DND-41 (cell line): ENCODE data around the gene JAZF1.

Experiments used
- ATAC-seq: fragments of 200-7000 bp; cut with Tn5 transposase; 3 replicates; pipeline ENCODE4 v1.9.1; 2021; ENCODE audit warnings: low read depth; ENCODE audit not compliant: insufficient read depth
- DNase-seq: peaks from one replicate; pipeline ENCODE4 v3.0.0-alpha.2; 2020
- H2AFZ ChIP-seq: 2 replicates; pipeline ENCODE4 v1.6.0; 2012; ENCODE audit warnings: low read depth, low read length
- H3K27ac ChIP-seq: 2 replicates; pipeline ENCODE4 v1.5.1; 2012; ENCODE audit warnings: low read length, inconsistent platforms
- H3K27me3 ChIP-seq: fragments of 200-600 bp; sonication (generic); 2 replicates; pipeline ENCODE4 v1.6.0; 2012; ENCODE audit warnings: low read length, mild to moderate bottlenecking, inconsistent platforms; ENCODE audit not compliant: insufficient read depth, poor library complexity
- H3K36me3 ChIP-seq: 2 replicates; pipeline ENCODE4 v1.5.1; 2012; ENCODE audit warnings: low read length, inconsistent platforms; ENCODE audit not compliant: insufficient read depth
- H3K4me1 ChIP-seq: 2 replicates; pipeline ENCODE4 v1.5.1; 2012; ENCODE audit warnings: mild to moderate bottlenecking, low read length; ENCODE audit not compliant: insufficient read depth
- H3K4me2 ChIP-seq: 2 replicates; pipeline ENCODE4 v1.6.0; 2012; ENCODE audit warnings: mild to moderate bottlenecking, moderate library complexity, low read length, inconsistent platforms; ENCODE audit not compliant: insufficient read depth
- H3K4me3 ChIP-seq, 2 experiments: fragments of 200-600 bp in 1 of 2; shearing (Covaris generic) in 1 of 2; 2 replicates each; pipeline ENCODE4 v1.5.1; 2012 to 2016; ENCODE audit warnings: inconsistent platforms in 2 of 2, low read length in 2 of 2, mild to moderate bottlenecking in 2 of 2, low read depth in 1 of 2, moderate library complexity in 1 of 2
- H3K79me2 ChIP-seq: 2 replicates; pipeline ENCODE4 v1.6.0; 2012; ENCODE audit warnings: low read length, inconsistent platforms; ENCODE audit not compliant: insufficient read depth
- H3K9ac ChIP-seq: 2 replicates; pipeline ENCODE4 v1.6.0; 2012; ENCODE audit warnings: low read depth, mild to moderate bottlenecking, inconsistent platforms, low read length, moderate library complexity
- H3K9me3 ChIP-seq: 2 replicates; pipeline ENCODE4 v1.5.1; 2012; ENCODE audit warnings: low read length, moderate library complexity, mild to moderate bottlenecking, inconsistent platforms; ENCODE audit not compliant: insufficient read depth, severe bottlenecking
- H4K20me1 ChIP-seq: 2 replicates; pipeline ENCODE4 v1.6.0; 2012; ENCODE audit warnings: low read length; ENCODE audit not compliant: insufficient read depth
- EZH2 ChIP-seq: IDR thresholded peaks from 3 replicates; pipeline ENCODE4 v1.6.1; 2012; ENCODE audit warnings: borderline replicate concordance, low read depth, mild to moderate bottlenecking, moderate library complexity, low read length, inconsistent platforms; ENCODE audit not compliant: severe bottlenecking
- TF ChIP-seq, protein P1 (sequence below): IDR thresholded peaks from 2 replicates; pipeline ENCODE4 v1.5.1; 2012; ENCODE audit warnings: borderline replicate concordance, low read length, moderate library complexity, mild to moderate bottlenecking; ENCODE audit not compliant: poor library complexity, severe bottlenecking; ENCODE audit errors: extremely low read depth

The JAZF1 gene

GRCh38 chr7:27826357-27826756, 354.2 kb downstream of the JAZF1 start:
- Histone ChIP-seq H3K27ac (no peak overlapping the region), H3K79me2 (no peaks in the 10 kb centered on the region)
- no peak for DNase-seq

DNA sequence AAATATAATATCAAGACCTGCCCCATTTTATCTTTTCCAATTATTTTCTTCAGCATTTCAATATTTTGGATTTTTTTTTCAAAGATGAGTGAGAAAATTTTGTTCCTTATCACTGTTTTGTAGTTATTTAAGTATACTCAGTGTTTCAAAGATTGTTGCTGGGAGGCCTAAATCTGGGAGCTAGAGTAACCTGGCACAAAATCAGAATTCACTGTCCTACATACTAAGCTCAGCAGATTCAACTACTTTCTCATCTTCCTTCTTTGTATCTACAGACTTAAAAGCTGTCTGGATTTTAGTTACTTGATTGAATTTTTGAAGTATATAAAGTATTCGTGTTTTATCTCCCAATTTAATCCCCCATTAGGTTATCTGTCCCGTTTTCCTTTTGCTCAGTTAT, 354.7 kb downstream of the JAZF1 start:
- no peak for DNase-seq
- Histone ChIP-seq H2AFZ (no peak overlapping the region), H3K4me2 (no peak overlapping the region), H3K79me2 (no peaks in the 10 kb centered on the region), H4K20me1 (no peaks in the 10 kb centered on the region), H3K27me3 (no peaks in the 10 kb centered on the region), H3K9ac (no peak overlapping the region), H3K36me3 (peaks cover 26% of the 10 kb centered on the region), H3K9me3 (no peaks in the 10 kb centered on the region), H3K4me3 (no peak overlapping the region), H3K27ac (no peak overlapping the region), H3K4me1 (no peaks in the 10 kb centered on the region)
- no peak for ATAC-seq
- TF ChIP-seq EZH2: no peak
- TF ChIP-seq, protein P1, sequence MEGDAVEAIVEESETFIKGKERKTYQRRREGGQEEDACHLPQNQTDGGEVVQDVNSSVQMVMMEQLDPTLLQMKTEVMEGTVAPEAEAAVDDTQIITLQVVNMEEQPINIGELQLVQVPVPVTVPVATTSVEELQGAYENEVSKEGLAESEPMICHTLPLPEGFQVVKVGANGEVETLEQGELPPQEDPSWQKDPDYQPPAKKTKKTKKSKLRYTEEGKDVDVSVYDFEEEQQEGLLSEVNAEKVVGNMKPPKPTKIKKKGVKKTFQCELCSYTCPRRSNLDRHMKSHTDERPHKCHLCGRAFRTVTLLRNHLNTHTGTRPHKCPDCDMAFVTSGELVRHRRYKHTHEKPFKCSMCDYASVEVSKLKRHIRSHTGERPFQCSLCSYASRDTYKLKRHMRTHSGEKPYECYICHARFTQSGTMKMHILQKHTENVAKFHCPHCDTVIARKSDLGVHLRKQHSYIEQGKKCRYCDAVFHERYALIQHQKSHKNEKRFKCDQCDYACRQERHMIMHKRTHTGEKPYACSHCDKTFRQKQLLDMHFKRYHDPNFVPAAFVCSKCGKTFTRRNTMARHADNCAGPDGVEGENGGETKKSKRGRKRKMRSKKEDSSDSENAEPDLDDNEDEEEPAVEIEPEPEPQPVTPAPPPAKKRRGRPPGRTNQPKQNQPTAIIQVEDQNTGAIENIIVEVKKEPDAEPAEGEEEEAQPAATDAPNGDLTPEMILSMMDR: no peak

More at GRCh38 chr7:27826357-27826756, 354.2 kb downstream of the JAZF1 start:
- no peak for ATAC-seq
- H3K9ac ChIP-seq: no peak overlapping the region
- TF ChIP-seq, protein P1: no peak
- no peak for TF ChIP-seq EZH2
- H4K20me1 ChIP-seq: no peaks in the 10 kb centered on the region
- no peak overlapping the region for H3K4me3 ChIP-seq
- no peak overlapping the region for H2AFZ ChIP-seq
- H3K4me2 ChIP-seq: no peak overlapping the region
- no peaks in the 10 kb centered on the region for H3K9me3 ChIP-seq
- no peaks in the 10 kb centered on the region for H3K27me3 ChIP-seq
- H3K4me1 ChIP-seq: no peaks in the 10 kb centered on the region
- peaks cover 26% of the 10 kb centered on the region for H3K36me3 ChIP-seq

GRCh38 chr7:27822245-27822644, 358.4 kb downstream of the JAZF1 start:
- no peak overlapping the region for H3K27ac ChIP-seq
- H3K4me3 ChIP-seq: no peak overlapping the region
- H3K79me2 ChIP-seq: no peaks in the 10 kb centered on the region
- H2AFZ ChIP-seq: no peak overlapping the region
- no peak overlapping the region for H3K9ac ChIP-seq
- ATAC-seq (no peak), DNase-seq (no peak)
- no peak overlapping the region for H3K4me2 ChIP-seq
- TF ChIP-seq, protein P1: no peak
- H3K36me3 ChIP-seq: peaks cover 28% of the 10 kb centered on the region; the same call in 1 of the 2 replicates
- no peaks in the 10 kb centered on the region for H3K27me3 ChIP-seq
- H4K20me1 ChIP-seq: no peaks in the 10 kb centered on the region
- H3K9me3 ChIP-seq: no peaks in the 10 kb centered on the region
- H3K4me1 ChIP-seq: no peaks in the 10 kb centered on the region

DNA sequence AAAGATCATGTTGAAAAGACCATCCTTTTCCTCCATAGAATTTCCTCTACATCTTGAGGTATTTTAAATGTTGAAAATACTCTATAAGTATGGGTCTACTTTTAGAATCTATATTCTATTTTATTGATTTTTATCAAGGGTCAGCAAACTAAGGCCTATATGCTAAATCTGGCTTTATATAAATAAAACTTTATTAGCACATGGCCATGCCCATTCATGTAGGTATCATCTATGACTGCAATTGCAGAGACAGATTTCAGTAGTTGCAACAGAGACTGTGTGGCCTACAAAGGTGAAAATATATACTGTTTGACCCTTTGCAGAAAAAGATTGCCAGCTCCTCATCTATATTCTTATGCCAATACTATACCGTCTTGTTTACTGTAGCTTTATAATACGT, 367.9 kb downstream of the JAZF1 start:
- H4K20me1 ChIP-seq: no peaks in the 10 kb centered on the region
- ATAC-seq (no peak), DNase-seq (no peak)
- no peak overlapping the region for H2AFZ ChIP-seq
- TF ChIP-seq EZH2: no peak
- TF ChIP-seq, protein P1: no peak
- no peaks in the 10 kb centered on the region for H3K4me1 ChIP-seq
- no peak overlapping the region for H3K9ac ChIP-seq
- H3K36me3 ChIP-seq: peaks cover 28% of the 10 kb centered on the region
- H3K9me3 ChIP-seq: no peaks in the 10 kb centered on the region
- no peak overlapping the region for H3K27ac ChIP-seq
- no peaks in the 10 kb centered on the region for H3K27me3 ChIP-seq
- H3K4me3 ChIP-seq: no peak overlapping the region
- H3K4me2 ChIP-seq: no peak overlapping the region
- H3K79me2 ChIP-seq: no peaks in the 10 kb centered on the region
